LNCAP (cell line): ENCODE measurements around the gene GIGYF1.

ENCODE experiments used
- CTCF ChIP-seq: fragments of 450-650 bp; IDR thresholded peaks from 2 replicates; pipeline ENCODE4 v1.5.1; 2017; ENCODE audit warnings: mild to moderate bottlenecking

Gene GIGYF1

GRCh38 chr7:100679927-100680575, 14.0 kb downstream of the GIGYF1 start:
- TF ChIP-seq CTCF, result no peak

- no peak for TF ChIP-seq CTCF
Observed at GRCh38 chr7:100679129-100679926, 14.7 kb downstream of the GIGYF1 start.

- TF ChIP-seq CTCF, result no peak
Observed at GRCh38 chr7:100678291-100678984, 15.6 kb downstream of the GIGYF1 start.

- no peak for TF ChIP-seq CTCF
Observed at GRCh38 chr7:100677308-100678267, 16.5 kb downstream of the GIGYF1 start.

GRCh38 chr7:100676501-100677306, 17.3 kb downstream of the GIGYF1 start:
- no peak for TF ChIP-seq CTCF

- no peak for TF ChIP-seq CTCF
Observed at GRCh38 chr7:100675581-100676350, 18.3 kb downstream of the GIGYF1 start.
